ENCODE results near the gene EGFL6. TPM values are rescaled to one million over a fixed set of nuclear protein-coding genes. Genes with fewer than 3 reads are reported as not detected.

EGFL6 gene
- total and polyA plus RNA-seq, 10 of the 15 experiments (the other 5 are each of a cell fraction or from before 2014, with no cell fraction given) = 0.03 TPM; not detected in 9

DNA sequence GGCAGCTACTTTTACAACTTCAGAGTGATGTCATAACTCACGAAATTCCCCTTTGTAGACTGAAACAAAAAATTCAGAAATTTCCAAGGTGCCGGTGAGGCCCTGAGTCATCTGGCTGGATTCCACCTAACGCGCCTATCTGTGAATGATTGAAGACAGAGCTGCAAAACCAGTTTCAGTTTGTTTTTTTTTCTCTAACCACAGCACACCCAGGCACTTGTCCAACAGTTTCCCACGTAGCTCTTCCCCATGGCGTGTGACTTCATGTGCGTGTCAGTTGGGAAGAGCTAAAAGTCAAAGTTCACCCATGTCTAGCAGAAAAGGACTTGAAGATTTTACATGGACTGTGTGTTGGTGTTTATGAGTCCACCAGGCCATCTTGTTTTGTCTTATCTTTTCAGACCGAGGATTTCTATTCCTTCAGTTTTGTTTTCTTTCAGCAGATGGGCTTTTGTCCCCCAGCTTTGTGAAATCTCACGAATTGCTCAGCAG, 99.9 kb downstream of the EGFL6 start (continued):
- TF ChIP-seq ZNF592 (IDR thresholded peaks at IDR 0.05) = peak; percentile 10; the same call in 1 of the 2 replicates
- peak; percentile 65; the same call in 1 of the 2 replicates for TF ChIP-seq YY1 (IDR thresholded peaks at IDR 0.05; ENCODE audit: low read depth, low read length)
- TF ChIP-seq ZNF217 (IDR thresholded peaks at IDR 0.05) = no peak
- no peak for TF ChIP-seq ZNF24 (IDR thresholded peaks at IDR 0.05)
- peak; percentile 83 for TF ChIP-seq ZBED1 (IDR thresholded peaks at IDR 0.05; ENCODE audit: borderline replicate concordance)
- TF ChIP-seq EP300 (IDR thresholded peaks at IDR 0.05; ENCODE audit: borderline replicate concordance in 1 of 2, control insufficient read depth in 1 of 2, low read depth in 2 of 2, low read length in 2 of 2) = peak; percentile 91 to 92
- TF ChIP-seq CBFB (IDR thresholded peaks at IDR 0.05; ENCODE audit: low read depth) = peak; percentile 88
- TF ChIP-seq SP1 (IDR thresholded peaks at IDR 0.05; ENCODE audit: low read depth, low read length) = no peak
- no peak for TF ChIP-seq USF2 (IDR thresholded peaks at IDR 0.05; ENCODE audit: borderline replicate concordance, low read depth, low read length)
- TF ChIP-seq, protein P1, sequence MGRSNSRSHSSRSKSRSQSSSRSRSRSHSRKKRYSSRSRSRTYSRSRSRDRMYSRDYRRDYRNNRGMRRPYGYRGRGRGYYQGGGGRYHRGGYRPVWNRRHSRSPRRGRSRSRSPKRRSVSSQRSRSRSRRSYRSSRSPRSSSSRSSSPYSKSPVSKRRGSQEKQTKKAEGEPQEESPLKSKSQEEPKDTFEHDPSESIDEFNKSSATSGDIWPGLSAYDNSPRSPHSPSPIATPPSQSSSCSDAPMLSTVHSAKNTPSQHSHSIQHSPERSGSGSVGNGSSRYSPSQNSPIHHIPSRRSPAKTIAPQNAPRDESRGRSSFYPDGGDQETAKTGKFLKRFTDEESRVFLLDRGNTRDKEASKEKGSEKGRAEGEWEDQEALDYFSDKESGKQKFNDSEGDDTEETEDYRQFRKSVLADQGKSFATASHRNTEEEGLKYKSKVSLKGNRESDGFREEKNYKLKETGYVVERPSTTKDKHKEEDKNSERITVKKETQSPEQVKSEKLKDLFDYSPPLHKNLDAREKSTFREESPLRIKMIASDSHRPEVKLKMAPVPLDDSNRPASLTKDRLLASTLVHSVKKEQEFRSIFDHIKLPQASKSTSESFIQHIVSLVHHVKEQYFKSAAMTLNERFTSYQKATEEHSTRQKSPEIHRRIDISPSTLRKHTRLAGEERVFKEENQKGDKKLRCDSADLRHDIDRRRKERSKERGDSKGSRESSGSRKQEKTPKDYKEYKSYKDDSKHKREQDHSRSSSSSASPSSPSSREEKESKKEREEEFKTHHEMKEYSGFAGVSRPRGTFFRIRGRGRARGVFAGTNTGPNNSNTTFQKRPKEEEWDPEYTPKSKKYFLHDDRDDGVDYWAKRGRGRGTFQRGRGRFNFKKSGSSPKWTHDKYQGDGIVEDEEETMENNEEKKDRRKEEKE (IDR thresholded peaks at IDR 0.05) = no peak
- peak; percentile 57; the same call in 1 of the 2 replicates for TF ChIP-seq ZNF207 (IDR thresholded peaks at IDR 0.05; ENCODE audit: borderline replicate concordance)
- TF ChIP-seq BMI1 (IDR thresholded peaks at IDR 0.05; ENCODE audit: borderline replicate concordance) = no peak; the same call in 1 of the 2 replicates
- TF ChIP-seq CEBPB (IDR thresholded peaks at IDR 0.05; ENCODE audit: borderline replicate concordance in 1 of 2, low read depth in 2 of 2, low read length in 2 of 2) = peak in 1 of 2 experiments; percentile 37; a peak in 1 of 4 replicates
- TF ChIP-seq E4F1 (IDR thresholded peaks at IDR 0.05; ENCODE audit: borderline replicate concordance, partially characterized antibody) = no peak
- no peak for TF ChIP-seq CHD4 (IDR thresholded peaks at IDR 0.05)
- no peak for TF ChIP-seq LARP7 (IDR thresholded peaks at IDR 0.05)
- no peak for TF ChIP-seq ZZZ3 (IDR thresholded peaks at IDR 0.05; ENCODE audit: control insufficient read depth, insufficient read length, low read depth)
- TF ChIP-seq CREM (IDR thresholded peaks at IDR 0.05; ENCODE audit: low read depth) = peak; percentile 62
- no peak for TF ChIP-seq HCFC1 (IDR thresholded peaks at IDR 0.05; ENCODE audit: low read length)
- no peak for TF ChIP-seq STAT3 (IDR thresholded peaks at IDR 0.05; ENCODE audit: low read depth, low read length)
